ENCODE measurements around the gene KATNBL1. TPM values are rescaled to one million over a fixed set of nuclear protein-coding genes. Genes with fewer than 3 reads are reported as not detected.

Gene KATNBL1
- total RNA-seq, 1 experiment from 2014 or later: 46.8 TPM

DNA sequence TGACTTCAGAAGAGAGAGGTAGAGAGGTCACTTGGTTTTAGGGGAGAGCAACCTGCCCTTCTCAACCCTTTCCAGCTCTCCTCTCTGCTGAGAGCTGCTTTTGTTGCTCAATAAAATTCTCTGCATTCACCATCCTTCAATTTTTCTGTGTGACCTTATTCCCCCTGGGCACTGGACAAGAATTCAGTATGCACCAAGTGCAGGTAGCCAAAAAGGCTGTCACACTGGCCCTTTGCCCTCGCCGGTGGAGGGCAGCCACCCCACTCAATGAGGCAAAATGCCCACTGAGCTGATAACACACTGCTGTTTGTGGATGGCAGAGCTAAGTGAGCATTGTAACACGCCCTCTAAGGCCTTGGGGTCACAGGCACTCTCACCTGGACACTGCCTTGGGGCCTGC is 95.2 kb downstream of the KATNBL1 start:
- Histone ChIP-seq H3K56ac (ENCODE audit: insufficient read length, low read depth, low read length) (no peak overlapping the region), H2BK12ac (ENCODE audit: insufficient read length, low read depth, low read length) (no peak overlapping the region), H2BK5ac (ENCODE audit: insufficient read length, low read length) (no peak overlapping the region), H4K91ac (ENCODE audit: insufficient read length, low read depth, low read length) (no peak overlapping the region), H4K20me1 (ENCODE audit: control insufficient read depth, insufficient read depth, insufficient read length) (no peaks in the 10 kb centered on the region), H2BK120ac (ENCODE audit: low read depth, low read length, poor library complexity, severe bottlenecking) (no peak overlapping the region), H3K14ac (ENCODE audit: insufficient read depth, low read length) (no peak overlapping the region), H3K79me1 (ENCODE audit: insufficient read depth, low read depth, low read length, poor library complexity, severe bottlenecking) (no peaks in the 10 kb centered on the region), H2BK15ac (ENCODE audit: low read depth, low read length) (no peak overlapping the region), H2AFZ (ENCODE audit: low read length) (no peak overlapping the region), H3K18ac (ENCODE audit: insufficient read length, low read depth, low read length) (no peak overlapping the region), H3K9ac (ENCODE audit: extremely low read depth, insufficient read length, low read length) (no peak overlapping the region), H3K79me2 (ENCODE audit: insufficient read depth, low read length) (no peaks in the 10 kb centered on the region), H3K23ac (ENCODE audit: insufficient read length, low read depth, low read length) (no peak overlapping the region), H3K27me3 (ENCODE audit: insufficient read depth, low read length) (no peaks in the 10 kb centered on the region), H2BK20ac (ENCODE audit: low read depth, low read length, poor library complexity, severe bottlenecking) (no peak overlapping the region), H3K4me2 (ENCODE audit: insufficient read depth, insufficient read length, low read length) (no peak overlapping the region), H3K9me3 (ENCODE audit: control insufficient read depth, low read depth, low read length) (no peaks in the 10 kb centered on the region), H3K4me1 (ENCODE audit: insufficient read depth, low read length) (no peaks in the 10 kb centered on the region), H3T11ph (ENCODE audit: low read length) (no peak overlapping the region), H4K5ac (ENCODE audit: insufficient read length, low read depth, low read length) (no peak overlapping the region), H2AK5ac (ENCODE audit: insufficient read length, low read length) (no peak overlapping the region), H4K8ac (replicated peaks; ENCODE audit: insufficient read length, low read depth, low read length) (no peak overlapping the region), H3K27ac (ENCODE audit: insufficient read length, low read depth, low read length) (no peak overlapping the region), H3K23me2 (ENCODE audit: insufficient read length, low read depth, low read length, poor library complexity, severe bottlenecking) (no peaks in the 10 kb centered on the region), H3K4ac (ENCODE audit: low read depth, low read length) (no peak overlapping the region)
- no CpG with 5 or more reads among the region's 3 CpGs for WGBS (ENCODE audit: extremely low coverage, insufficient read length, low lambda C conversion rate)
- Mint-ChIP-seq H3K36me3 (ENCODE audit: insufficient read depth in 1 of 3, low read depth in 3 of 3) (no peaks in the 10 kb centered on the region), H3K27ac (no peak overlapping the region), H3K27me3 (ENCODE audit: low read depth) (no peaks in the 10 kb centered on the region; the same call in none of the 2 replicates), H3K9me3 (no peaks in the 10 kb centered on the region), H3K4me3 (no peak overlapping the region), H3K4me1 (peaks cover 5 to 7% of the 10 kb centered on the region in 2 experiments)
- TF ChIP-seq, protein P1, sequence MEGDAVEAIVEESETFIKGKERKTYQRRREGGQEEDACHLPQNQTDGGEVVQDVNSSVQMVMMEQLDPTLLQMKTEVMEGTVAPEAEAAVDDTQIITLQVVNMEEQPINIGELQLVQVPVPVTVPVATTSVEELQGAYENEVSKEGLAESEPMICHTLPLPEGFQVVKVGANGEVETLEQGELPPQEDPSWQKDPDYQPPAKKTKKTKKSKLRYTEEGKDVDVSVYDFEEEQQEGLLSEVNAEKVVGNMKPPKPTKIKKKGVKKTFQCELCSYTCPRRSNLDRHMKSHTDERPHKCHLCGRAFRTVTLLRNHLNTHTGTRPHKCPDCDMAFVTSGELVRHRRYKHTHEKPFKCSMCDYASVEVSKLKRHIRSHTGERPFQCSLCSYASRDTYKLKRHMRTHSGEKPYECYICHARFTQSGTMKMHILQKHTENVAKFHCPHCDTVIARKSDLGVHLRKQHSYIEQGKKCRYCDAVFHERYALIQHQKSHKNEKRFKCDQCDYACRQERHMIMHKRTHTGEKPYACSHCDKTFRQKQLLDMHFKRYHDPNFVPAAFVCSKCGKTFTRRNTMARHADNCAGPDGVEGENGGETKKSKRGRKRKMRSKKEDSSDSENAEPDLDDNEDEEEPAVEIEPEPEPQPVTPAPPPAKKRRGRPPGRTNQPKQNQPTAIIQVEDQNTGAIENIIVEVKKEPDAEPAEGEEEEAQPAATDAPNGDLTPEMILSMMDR (conservative IDR thresholded peaks at IDR 0.05): no peak
- no peak for DNase-seq

Measured in H9 (cell line).